Measurements from ENCODE around the gene CKS1B.

CKS1B gene

GRCh38 chr1:154962795-154963330, 11.6 kb upstream of the CKS1B start:
- H3K27ac ChIP-seq (ENCODE audit: low read length, poor library complexity, severe bottlenecking), result peak overlapping the region; percentile 38
- H3K9ac ChIP-seq (ENCODE audit: low read length), result peak overlapping the region; percentile 96
- peak overlapping the region in 1 of 2 experiments; percentile 94 for H3K4me3 ChIP-seq (ENCODE audit: insufficient read depth in 1 of 2, low read depth in 1 of 2, low read length in 2 of 2)
- WGBS, result 88% methylated on average over 6 of the region's 6 CpGs
- H3K14ac ChIP-seq (ENCODE audit: low read length in 2 of 2), result no peak overlapping the region
- no peak overlapping the region for H4K91ac ChIP-seq (ENCODE audit: low read length)
- no peak overlapping the region for H2BK15ac ChIP-seq (ENCODE audit: low read depth, poor library complexity, severe bottlenecking)
- no peak for DNase-seq
- H2BK5ac ChIP-seq (ENCODE audit: low read depth, low read length, poor library complexity, severe bottlenecking), result no peak overlapping the region
- H3K4me2 ChIP-seq (ENCODE audit: low read length, poor library complexity, severe bottlenecking), result no peak overlapping the region
- H3K9me3 ChIP-seq (ENCODE audit: control insufficient read depth, low read length), result no peaks in the 10 kb centered on the region
- peaks cover 13% of the 10 kb centered on the region for H3K79me1 ChIP-seq (replicated peaks; ENCODE audit: low read length, poor library complexity, severe bottlenecking)
- no peak overlapping the region for H2AK5ac ChIP-seq (ENCODE audit: low read length, severe bottlenecking)
- H2AFZ ChIP-seq (ENCODE audit: low read depth, low read length), result no peak overlapping the region
- H4K8ac ChIP-seq (ENCODE audit: low read length), result no peak overlapping the region
- H3K36me3 ChIP-seq (ENCODE audit: control insufficient read depth in 1 of 2, insufficient read depth in 2 of 2, low read depth in 1 of 2, low read length in 2 of 2), result peaks cover 68 to 69% of the 10 kb centered on the region in 2 experiments
- H3K4ac ChIP-seq (ENCODE audit: low read depth in 1 of 2, low read length in 2 of 2), result no peak overlapping the region
- H3K27me3 ChIP-seq (ENCODE audit: control insufficient read depth in 1 of 2, insufficient read depth in 1 of 2, low read length in 2 of 2), result no peaks in the 10 kb centered on the region
- no peak overlapping the region for H2BK12ac ChIP-seq (ENCODE audit: low read length in 2 of 2)
- H3K18ac ChIP-seq (ENCODE audit: low read depth in 1 of 2, low read length in 2 of 2), result no peak overlapping the region
- no peak overlapping the region for H3K23ac ChIP-seq (ENCODE audit: low read length in 2 of 2)
- peaks cover 30% of the 10 kb centered on the region for H3K4me1 ChIP-seq (ENCODE audit: control insufficient read depth, insufficient read depth, low read depth, low read length)
- H2BK120ac ChIP-seq (ENCODE audit: low read depth, low read length), result no peak overlapping the region

DNA sequence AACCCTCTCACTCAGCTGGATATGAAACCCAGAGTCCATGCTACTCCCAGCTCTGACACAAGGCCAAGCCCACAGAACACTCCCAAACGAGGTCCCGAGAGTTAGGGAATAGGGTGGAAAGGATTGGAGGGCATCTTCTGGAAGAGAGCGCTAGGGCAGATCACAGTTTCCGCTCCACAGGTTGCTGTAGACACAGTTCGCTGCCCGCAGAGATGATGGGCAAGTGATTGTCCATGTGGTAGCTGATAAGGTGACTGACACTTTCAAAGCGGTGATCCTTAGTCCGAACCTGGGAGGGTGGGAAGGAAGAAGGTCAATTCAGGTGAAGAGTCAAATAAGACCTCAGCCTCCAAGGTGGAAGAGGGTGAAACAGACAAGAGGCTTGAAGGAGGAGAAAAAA, 10.8 kb upstream of the CKS1B start:
- Histone ChIP-seq H2AFZ (ENCODE audit: low read depth, low read length) (no peak overlapping the region), H3K14ac (ENCODE audit: low read length in 2 of 2) (no peak overlapping the region), H3K18ac (ENCODE audit: low read depth in 1 of 2, low read length in 2 of 2) (no peak overlapping the region), H3K27ac (ENCODE audit: low read length, poor library complexity, severe bottlenecking) (no peak overlapping the region), H2AK5ac (ENCODE audit: low read length, severe bottlenecking) (no peak overlapping the region), H4K91ac (ENCODE audit: low read length) (no peak overlapping the region), H3K4me1 (ENCODE audit: control insufficient read depth, insufficient read depth, low read depth, low read length) (peaks cover 37% of the 10 kb centered on the region), H3K27me3 (ENCODE audit: control insufficient read depth in 1 of 2, insufficient read depth in 1 of 2, low read length in 2 of 2) (no peaks in the 10 kb centered on the region), H3K4me3 (ENCODE audit: insufficient read depth in 1 of 2, low read depth in 1 of 2, low read length in 2 of 2) (no peak overlapping the region), H2BK120ac (ENCODE audit: low read depth, low read length) (no peak overlapping the region), H2BK5ac (ENCODE audit: low read depth, low read length, poor library complexity, severe bottlenecking) (no peak overlapping the region), H4K8ac (ENCODE audit: low read length) (no peak overlapping the region), H3K79me1 (replicated peaks; ENCODE audit: low read length, poor library complexity, severe bottlenecking) (peaks cover 10% of the 10 kb centered on the region), H3K4ac (ENCODE audit: low read depth in 1 of 2, low read length in 2 of 2) (peak overlapping the region in 1 of 2 experiments; percentile 7), H3K9me3 (ENCODE audit: control insufficient read depth, low read length) (no peaks in the 10 kb centered on the region), H3K36me3 (ENCODE audit: control insufficient read depth in 1 of 2, insufficient read depth in 2 of 2, low read depth in 1 of 2, low read length in 2 of 2) (peaks cover 69 to 70% of the 10 kb centered on the region in 2 experiments), H2BK12ac (ENCODE audit: low read length in 2 of 2) (no peak overlapping the region), H3K23ac (ENCODE audit: low read length in 2 of 2) (no peak overlapping the region), H3K9ac (ENCODE audit: low read length) (peak overlapping the region; percentile 96), H2BK15ac (ENCODE audit: low read depth, poor library complexity, severe bottlenecking) (no peak overlapping the region), H3K4me2 (ENCODE audit: low read length, poor library complexity, severe bottlenecking) (no peak overlapping the region)
- DNase-seq, result no peak
- WGBS, result 88% methylated on average over 8 of the region's 8 CpGs

DNA sequence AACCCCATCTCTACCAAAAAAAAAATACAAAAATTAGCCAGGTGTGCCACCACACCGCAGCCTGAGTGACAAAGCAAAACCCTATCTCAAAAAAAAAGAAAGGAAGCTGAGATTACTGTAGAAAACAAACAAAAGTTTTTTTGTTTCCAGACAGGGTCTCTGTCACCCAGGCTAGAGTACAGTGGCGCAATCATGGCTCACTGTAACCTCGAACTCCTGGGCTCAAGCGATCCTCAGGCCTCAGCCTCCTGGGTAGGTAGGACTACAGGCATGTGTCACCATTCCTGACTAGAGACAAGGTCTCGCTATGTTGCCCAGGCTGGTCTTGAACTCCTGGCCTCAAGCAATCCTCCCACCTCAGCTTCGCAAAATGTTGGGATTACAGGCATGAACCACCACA, 10.1 kb upstream of the CKS1B start:
- H3K4me3 ChIP-seq (ENCODE audit: insufficient read depth in 1 of 2, low read depth in 1 of 2, low read length in 2 of 2), result no peak overlapping the region
- H4K91ac ChIP-seq (ENCODE audit: low read length), result no peak overlapping the region
- no peak overlapping the region for H2BK15ac ChIP-seq (ENCODE audit: low read depth, poor library complexity, severe bottlenecking)
- H3K18ac ChIP-seq (ENCODE audit: low read depth in 1 of 2, low read length in 2 of 2), result no peak overlapping the region
- no peak overlapping the region for H2AK5ac ChIP-seq (ENCODE audit: low read length, severe bottlenecking)
- no peak overlapping the region for H3K9ac ChIP-seq (ENCODE audit: low read length)
- peaks cover 42% of the 10 kb centered on the region for H3K4me1 ChIP-seq (ENCODE audit: control insufficient read depth, insufficient read depth, low read depth, low read length)
- H2BK5ac ChIP-seq (ENCODE audit: low read depth, low read length, poor library complexity, severe bottlenecking), result no peak overlapping the region
- no peak overlapping the region for H2BK120ac ChIP-seq (ENCODE audit: low read depth, low read length)
- no peak overlapping the region for H3K4me2 ChIP-seq (ENCODE audit: low read length, poor library complexity, severe bottlenecking)
- peaks cover 62 to 64% of the 10 kb centered on the region in 2 experiments for H3K36me3 ChIP-seq (ENCODE audit: control insufficient read depth in 1 of 2, insufficient read depth in 2 of 2, low read depth in 1 of 2, low read length in 2 of 2)
- H3K4ac ChIP-seq (ENCODE audit: low read depth in 1 of 2, low read length in 2 of 2), result no peak overlapping the region
- no peaks in the 10 kb centered on the region for H3K9me3 ChIP-seq (ENCODE audit: control insufficient read depth, low read length)
- H3K27me3 ChIP-seq (ENCODE audit: control insufficient read depth in 1 of 2, insufficient read depth in 1 of 2, low read length in 2 of 2), result no peaks in the 10 kb centered on the region
- no peak overlapping the region for H4K8ac ChIP-seq (ENCODE audit: low read length)
- H3K14ac ChIP-seq (ENCODE audit: low read length in 2 of 2), result no peak overlapping the region
- peaks cover 5% of the 10 kb centered on the region for H3K79me1 ChIP-seq (replicated peaks; ENCODE audit: low read length, poor library complexity, severe bottlenecking)
- no peak overlapping the region for H2BK12ac ChIP-seq (ENCODE audit: low read length in 2 of 2)
- DNase-seq, result no peak
- H3K27ac ChIP-seq (ENCODE audit: low read length, poor library complexity, severe bottlenecking), result no peak overlapping the region
- no peak overlapping the region for H3K23ac ChIP-seq (ENCODE audit: low read length in 2 of 2)
- H2AFZ ChIP-seq (ENCODE audit: low read depth, low read length), result no peak overlapping the region
- WGBS, result 96% methylated on average over 6 of the region's 6 CpGs

DNA sequence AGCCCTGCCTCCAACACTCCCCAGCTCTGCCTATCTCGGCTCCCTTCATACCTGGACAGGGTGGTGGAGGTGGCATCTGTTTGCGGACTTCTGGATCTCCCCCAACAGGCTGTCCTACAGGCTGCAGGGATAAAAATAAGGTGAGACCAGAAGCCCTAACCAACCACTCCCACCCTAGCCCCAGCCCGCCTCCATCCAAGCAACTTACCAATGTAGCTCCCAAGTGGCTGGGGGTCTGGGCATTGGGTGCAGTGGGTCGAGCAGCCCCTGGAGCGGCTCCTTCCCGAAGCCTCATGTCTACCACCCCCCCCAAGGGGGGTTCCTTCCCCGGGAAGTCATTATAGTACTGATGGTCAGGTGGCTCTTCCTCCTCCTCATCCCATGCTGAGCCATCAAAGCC, 8.4 kb upstream of the CKS1B start:
- H2AFZ ChIP-seq (ENCODE audit: low read depth, low read length), result no peak overlapping the region
- H2BK5ac ChIP-seq (ENCODE audit: low read depth, low read length, poor library complexity, severe bottlenecking), result no peak overlapping the region
- no peak overlapping the region for H2BK12ac ChIP-seq (ENCODE audit: low read length in 2 of 2)

More for the DNA sequence above, 8.4 kb upstream of the CKS1B start:
- no peak overlapping the region for H3K4ac ChIP-seq (ENCODE audit: low read depth in 1 of 2, low read length in 2 of 2)
- H3K27ac ChIP-seq (ENCODE audit: low read length, poor library complexity, severe bottlenecking), result no peak overlapping the region
- H4K8ac ChIP-seq (ENCODE audit: low read length), result no peak overlapping the region
- H3K9ac ChIP-seq (ENCODE audit: low read length), result no peak overlapping the region
- WGBS, result 100% methylated on average over 2 of the region's 7 CpGs
- H3K36me3 ChIP-seq (ENCODE audit: control insufficient read depth in 1 of 2, insufficient read depth in 2 of 2, low read depth in 1 of 2, low read length in 2 of 2), result peaks cover 57 to 60% of the 10 kb centered on the region in 2 experiments
- H2BK15ac ChIP-seq (ENCODE audit: low read depth, poor library complexity, severe bottlenecking), result no peak overlapping the region
- H3K4me2 ChIP-seq (ENCODE audit: low read length, poor library complexity, severe bottlenecking), result no peak overlapping the region
- H3K23ac ChIP-seq (ENCODE audit: low read length in 2 of 2), result no peak overlapping the region
- H3K4me1 ChIP-seq (ENCODE audit: control insufficient read depth, insufficient read depth, low read depth, low read length), result peaks cover 39% of the 10 kb centered on the region
- no peak overlapping the region for H3K4me3 ChIP-seq (ENCODE audit: insufficient read depth in 1 of 2, low read depth in 1 of 2, low read length in 2 of 2)
- H3K27me3 ChIP-seq (ENCODE audit: control insufficient read depth in 1 of 2, insufficient read depth in 1 of 2, low read length in 2 of 2), result no peaks in the 10 kb centered on the region
- no peak for DNase-seq
- H3K9me3 ChIP-seq (ENCODE audit: control insufficient read depth, low read length), result no peaks in the 10 kb centered on the region
- peaks cover 1% of the 10 kb centered on the region for H3K79me1 ChIP-seq (replicated peaks; ENCODE audit: low read length, poor library complexity, severe bottlenecking)
- no peak overlapping the region for H2AK5ac ChIP-seq (ENCODE audit: low read length, severe bottlenecking)
- no peak overlapping the region for H4K91ac ChIP-seq (ENCODE audit: low read length)
- no peak overlapping the region for H2BK120ac ChIP-seq (ENCODE audit: low read depth, low read length)
- no peak overlapping the region for H3K18ac ChIP-seq (ENCODE audit: low read depth in 1 of 2, low read length in 2 of 2)
- H3K14ac ChIP-seq (ENCODE audit: low read length in 2 of 2), result no peak overlapping the region
